ENCODE results near the gene MED17.

Gene MED17

GRCh38 chr11:93842034-93842433, 58.0 kb downstream of the MED17 start:
- Histone ChIP-seq H3F3A (ENCODE audit: insufficient read depth) (no peaks in the 10 kb centered on the region), H3K27ac (ENCODE audit: low read depth, low read length) (no peak overlapping the region), H2AFZ (ENCODE audit: low read depth, low read length, severe bottlenecking) (no peak overlapping the region), H3K9ac (ENCODE audit: low read length) (no peak overlapping the region), H4K20me1 (ENCODE audit: low read depth, low read length) (no peaks in the 10 kb centered on the region), H3K9me2 (replicated peaks; ENCODE audit: insufficient read depth, low read length) (no peaks in the 10 kb centered on the region), H3K4me3 (ENCODE audit: insufficient read depth, low read length, poor library complexity, severe bottlenecking) (no peak overlapping the region), H3K9me3 (ENCODE audit: insufficient read depth, low read length) (no peaks in the 10 kb centered on the region), H3K4me2 (ENCODE audit: low read depth, low read length, poor library complexity, severe bottlenecking) (no peak overlapping the region), H3K36me3 (ENCODE audit: low read length) (no peaks in the 10 kb centered on the region), H3K79me2 (ENCODE audit: insufficient read depth, low read length) (no peaks in the 10 kb centered on the region), H3K27me3 (ENCODE audit: low read length) (no peaks in the 10 kb centered on the region)
- TF ChIP-seq EZH2phosphoT487 (conservative IDR thresholded peaks at IDR 0.05; ENCODE audit: low read length): no peak
- no peak for TF ChIP-seq CTCF (IDR thresholded peaks at IDR 0.05; ENCODE audit: insufficient read depth, low read length, poor library complexity, severe bottlenecking)

- H3K27me3 ChIP-seq (ENCODE audit: low read length): no peaks in the 10 kb centered on the region
- no peak overlapping the region for H3K4me2 ChIP-seq (ENCODE audit: low read depth, low read length, poor library complexity, severe bottlenecking)
- H3K4me3 ChIP-seq (ENCODE audit: insufficient read depth, low read length, poor library complexity, severe bottlenecking): no peak overlapping the region
- H3K9me3 ChIP-seq (ENCODE audit: insufficient read depth, low read length): no peaks in the 10 kb centered on the region
- H3K79me2 ChIP-seq (ENCODE audit: insufficient read depth, low read length): no peaks in the 10 kb centered on the region
- no peak overlapping the region for H3K9ac ChIP-seq (ENCODE audit: low read length)
- no peaks in the 10 kb centered on the region for H4K20me1 ChIP-seq (ENCODE audit: low read depth, low read length)
- no peak overlapping the region for H2AFZ ChIP-seq (ENCODE audit: low read depth, low read length, severe bottlenecking)
- H3K9me2 ChIP-seq (replicated peaks; ENCODE audit: insufficient read depth, low read length): no peaks in the 10 kb centered on the region
- no peaks in the 10 kb centered on the region for H3K36me3 ChIP-seq (ENCODE audit: low read length)
- no peak overlapping the region for H3K27ac ChIP-seq (ENCODE audit: low read depth, low read length)
- TF ChIP-seq EZH2phosphoT487 (conservative IDR thresholded peaks at IDR 0.05; ENCODE audit: low read length): no peak
- no peak for TF ChIP-seq CTCF (IDR thresholded peaks at IDR 0.05; ENCODE audit: insufficient read depth, low read length, poor library complexity, severe bottlenecking)
- no peaks in the 10 kb centered on the region for H3F3A ChIP-seq (ENCODE audit: insufficient read depth)
These were observed 58.4 kb downstream of the MED17 start for GRCh38 chr11:93842461-93842860.

GRCh38 chr11:93843906-93844305, 59.8 kb downstream of the MED17 start:
- Histone ChIP-seq H3K9me2 (replicated peaks; ENCODE audit: insufficient read depth, low read length) (no peaks in the 10 kb centered on the region), H3K79me2 (ENCODE audit: insufficient read depth, low read length) (no peaks in the 10 kb centered on the region), H3K9ac (ENCODE audit: low read length) (no peak overlapping the region), H3K9me3 (ENCODE audit: insufficient read depth, low read length) (no peaks in the 10 kb centered on the region), H3K27me3 (ENCODE audit: low read length) (no peaks in the 10 kb centered on the region), H3F3A (ENCODE audit: insufficient read depth) (no peaks in the 10 kb centered on the region), H2AFZ (ENCODE audit: low read depth, low read length, severe bottlenecking) (no peak overlapping the region), H3K36me3 (ENCODE audit: low read length) (no peaks in the 10 kb centered on the region), H4K20me1 (ENCODE audit: low read depth, low read length) (no peaks in the 10 kb centered on the region), H3K4me2 (ENCODE audit: low read depth, low read length, poor library complexity, severe bottlenecking) (no peak overlapping the region), H3K27ac (ENCODE audit: low read depth, low read length) (no peak overlapping the region), H3K4me3 (ENCODE audit: insufficient read depth, low read length, poor library complexity, severe bottlenecking) (no peak overlapping the region)
- TF ChIP-seq CTCF (IDR thresholded peaks at IDR 0.05; ENCODE audit: insufficient read depth, low read length, poor library complexity, severe bottlenecking) (no peak), EZH2phosphoT487 (conservative IDR thresholded peaks at IDR 0.05; ENCODE audit: low read length) (no peak)

Measured in SU-DHL-6 (cell line).